K562 (cell line): ENCODE results near the gene GPRIN3. TPM values are rescaled to one million over a fixed set of nuclear protein-coding genes. Genes with fewer than 3 reads are reported as not detected.

Experiments
- ATAC-seq: fragments of 200-7000 bp; cut with Tn5 transposase; 3 replicates; pipeline ENCODE4 v1.9.1; 2020; ENCODE audit warnings: moderate library complexity
- BruUV-seq: library from RNA; stranded (reverse); fragments of 400-500 nt; replicated peaks from 2 replicates; lab custom pipeline; 2021; lab: Mats Ljungman, UMichigan
- CTCF ChIA-PET: fragments of 300-600 bp; formaldehyde crosslinking; extraction: SDS; loops from one replicate; lab custom pipeline; 2021; ENCODE audit warnings: low intra/inter-chr PET ratio; lab: Yijun Ruan, JAX
- POLR2A ChIA-PET: fragments of 300-600, 350-650 bp; sonication (Branson Sonifier 250); formaldehyde crosslinking; extraction: SDS; loops from one replicate; lab custom pipeline; 2021; ENCODE audit warnings: antibody characterized with exemption, inconsistent platforms; lab: Yijun Ruan, JAX
- DNase-seq, 4 experiments: peaks; one replicate each; pipeline versions ENCODE4 v3.0.0 to v3.0.0-alpha.2; 2011 to 2018; ENCODE audit warnings: low spot score in 3 of 4, mixed read lengths in 3 of 4; ENCODE audit errors: extremely low read depth in 1 of 4
- FAIRE-seq: peaks from 2 replicates; lab custom pipeline; 2011; peaks lifted over from hg19 to GRCh38; lab: Jason Lieb, UNC
- H2AFZ ChIP-seq: 2 replicates; pipeline ENCODE4 v1.6.0; 2011; ENCODE audit warnings: low read depth, low read length, control low read depth, inconsistent platforms
- H3K27ac ChIP-seq: fragments of 200-600 bp; 3 replicates; pipeline ENCODE4 v1.8.0; 2011; ENCODE audit warnings: low read depth, mild to moderate bottlenecking, control low read depth, inconsistent platforms, low read length, moderate library complexity, mixed read lengths; ENCODE audit errors: extremely low read depth
- H3K27me3 ChIP-seq, 2 experiments: fragments of 300-600 bp in 1 of 2; 2 replicates in 1 of 2; 3 replicates in 1 of 2; pipeline versions ENCODE4 v1.6.0 to v1.8.0; 2011; ENCODE audit warnings: inconsistent platforms in 2 of 2, low read length in 2 of 2, mild to moderate bottlenecking in 1 of 2, mixed read lengths in 1 of 2, moderate library complexity in 1 of 2; ENCODE audit not compliant: control insufficient read depth in 2 of 2, insufficient read depth in 2 of 2
- H3K36me3 ChIP-seq: fragments of 300-600 bp; 3 replicates; pipeline ENCODE4 v1.8.0; 2011; ENCODE audit warnings: mild to moderate bottlenecking, low read length, inconsistent platforms; ENCODE audit not compliant: control insufficient read depth, insufficient read depth
- H3K4me1 ChIP-seq, 2 experiments: fragments of 200-600 bp in 1 of 2; replicated peaks in 1 of 2; 2 replicates in 1 of 2; 3 replicates in 1 of 2; pipeline versions ENCODE4 v1.5.1 to v1.8.0; 2011; ENCODE audit warnings: inconsistent platforms in 2 of 2, low read length in 2 of 2, mild to moderate bottlenecking in 1 of 2, mixed read lengths in 1 of 2, moderate library complexity in 1 of 2; ENCODE audit not compliant: control insufficient read depth in 2 of 2, insufficient read depth in 2 of 2
- H3K4me2 ChIP-seq: 2 replicates; pipeline ENCODE4 v1.6.1; 2011; ENCODE audit warnings: low read length, control low read depth, inconsistent platforms, mixed read lengths; ENCODE audit not compliant: insufficient read depth
- H3K4me3 ChIP-seq: fragments of 200-600 bp; sonication (generic), shearing (Covaris generic); 2 replicates; pipeline ENCODE4 v1.5.1; 2016; ENCODE audit warnings: control low read depth, inconsistent platforms
- H3K79me2 ChIP-seq: fragments of 200-600 bp; 3 replicates; pipeline ENCODE4 v1.8.0; 2011; ENCODE audit warnings: low read length, inconsistent platforms; ENCODE audit not compliant: control insufficient read depth, insufficient read depth
- H3K9ac ChIP-seq, 2 experiments: 2 replicates each; pipeline versions ENCODE4 v1.6.0 to v1.6.1; 2011; ENCODE audit warnings: low read depth in 2 of 2, low read length in 2 of 2, control low read depth in 1 of 2, inconsistent platforms in 1 of 2, mild to moderate bottlenecking in 1 of 2, mixed read lengths in 1 of 2; ENCODE audit not compliant: insufficient read depth in 1 of 2
- H3K9me1 ChIP-seq: one replicate; pipeline ENCODE4 v1.6.0; 2011; ENCODE audit warnings: inconsistent platforms, mild to moderate bottlenecking, low read length, moderate library complexity; ENCODE audit not compliant: control insufficient read depth, insufficient read depth
- H3K9me3 ChIP-seq: replicated peaks from 2 replicates; pipeline ENCODE4 v1.5.1; 2011; ENCODE audit warnings: low read depth, low read length, inconsistent platforms; ENCODE audit not compliant: control insufficient read depth, insufficient read depth
- H4K20me1 ChIP-seq: replicated peaks from 2 replicates; pipeline ENCODE4 v1.6.1; 2011; ENCODE audit warnings: low read length, inconsistent platforms, mixed read lengths; ENCODE audit not compliant: control insufficient read depth, insufficient read depth
- CHD7 ChIP-seq: fragments of 200-600 bp; sonication (generic); IDR thresholded peaks from one replicate; pipeline ENCODE4 v1.6.1; 2012; ENCODE audit warnings: mild to moderate bottlenecking, low read depth, low read length, inconsistent platforms
- E2F6 ChIP-seq, 2 experiments: IDR thresholded peaks; 2 replicates each; pipeline ENCODE4 v1.6.1; 2011; ENCODE audit warnings: borderline replicate concordance in 1 of 2, control low read depth in 1 of 2, low read depth in 1 of 2, low read length in 1 of 2, mild to moderate bottlenecking in 1 of 2, mixed read lengths in 1 of 2, moderate library complexity in 1 of 2; ENCODE audit not compliant: insufficient read depth in 1 of 2, insufficient read length in 1 of 2, poor library complexity in 1 of 2, severe bottlenecking in 1 of 2; ENCODE audit errors: extremely low read depth in 1 of 2
- EHMT2 ChIP-seq: fragments of 450-650 bp; IDR thresholded peaks from 2 replicates; pipeline ENCODE4 v1.6.1; 2018; ENCODE audit warnings: antibody characterized with exemption
- ELF1 ChIP-seq: fragments of 200-800 bp; sonication (Bioruptor generic); IDR thresholded peaks from 2 replicates; pipeline ENCODE4 v1.6.1; 2016; ENCODE audit warnings: missing genetic modification characterization, missing compliant biosample characterization
- KLF16 ChIP-seq: IDR thresholded peaks from 2 replicates; pipeline ENCODE4 v1.6.1; 2016; ENCODE audit warnings: antibody characterized with exemption
- ZNF76 ChIP-seq: fragments of 250-450 bp; sonication (Bioruptor Pico); IDR thresholded peaks from 2 replicates; pipeline ENCODE4 v1.4.0; 2020; ENCODE audit warnings: mild to moderate bottlenecking, moderate library complexity, borderline replicate concordance
- WGBS: fragments of 100-300 bp; shearing (Covaris generic); methylation state at CpG from one replicate; pipeline ENCODE4 v1.1.6; 2016; ENCODE audit warnings: low coverage, mixed read lengths; ENCODE audit not compliant: insufficient coverage; ENCODE audit errors: missing lambda C conversion rate; 5-methylcytosine and 5-hydroxymethylcytosine counted together
- in situ Hi-C: fragments of 300-500 bp; cut with MboI; formaldehyde crosslinking; loops from 4 replicates; pipeline ENCODE4 v1.15.0; 2018; ENCODE audit warnings: inconsistent platforms, mixed read lengths
- intact Hi-C: fragments of 100-400 bp; cut with micrococcal nuclease; formaldehyde crosslinking; loops from 2 replicates; pipeline ENCODE4 v1.14.2; 2022
- polyA plus RNA-seq, 8 experiments: library from polyadenylated mRNA; depleted of rRNA in 4 of 8; stranded (reverse) in 5 of 8; unstranded in 3 of 8; fragments of >200 nt; fragmentation: Nextera tagmentation in 2 of 8; fragmentation: Illumina TruSeq in 1 of 8; extraction: Ambion mirVana in 2 of 8; extraction: Trizol in 1 of 8; gene quantifications; 2 replicates each; pipeline versions ENCODE4 v1.2.1 to v1.2.3, GENCODE V29; 2011 to 2014; ENCODE audit warnings: inconsistent platforms in 1 of 8, missing spikeins in 1 of 8
- total RNA-seq, 7 experiments: library from RNA; depleted of rRNA in 6 of 7; stranded (reverse); fragments of >200 nt in 6 of 7; fragmentation: Illumina TruSeq in 2 of 7; extraction: Trizol in 2 of 7; gene quantifications; 2 replicates each; pipeline versions ENCODE4 v1.2.1 to v1.2.3, GENCODE V29; 2011 to 2021; ENCODE audit warnings: low replicate concordance in 1 of 7
- TF ChIP-seq, protein P1 (sequence below): fragments of 450-650 bp; formaldehyde crosslinking; conservative IDR thresholded peaks from 2 replicates; pipeline ENCODE4 v1.4.0; 2022; ENCODE audit warnings: mild to moderate bottlenecking, missing genetic modification characterization

Gene GPRIN3
- total and polyA plus RNA-seq, 9 of the 15 experiments (the other 6 are each of a cell fraction or from before 2014, with no cell fraction given): 0.02 TPM; not detected in 8

- TF ChIP-seq, protein P1, sequence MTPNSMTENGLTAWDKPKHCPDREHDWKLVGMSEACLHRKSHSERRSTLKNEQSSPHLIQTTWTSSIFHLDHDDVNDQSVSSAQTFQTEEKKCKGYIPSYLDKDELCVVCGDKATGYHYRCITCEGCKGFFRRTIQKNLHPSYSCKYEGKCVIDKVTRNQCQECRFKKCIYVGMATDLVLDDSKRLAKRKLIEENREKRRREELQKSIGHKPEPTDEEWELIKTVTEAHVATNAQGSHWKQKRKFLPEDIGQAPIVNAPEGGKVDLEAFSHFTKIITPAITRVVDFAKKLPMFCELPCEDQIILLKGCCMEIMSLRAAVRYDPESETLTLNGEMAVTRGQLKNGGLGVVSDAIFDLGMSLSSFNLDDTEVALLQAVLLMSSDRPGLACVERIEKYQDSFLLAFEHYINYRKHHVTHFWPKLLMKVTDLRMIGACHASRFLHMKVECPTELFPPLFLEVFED (CRISPR knock-in tag): no peak
- TF ChIP-seq ZNF76: no peak
These were observed 10.7 kb downstream of the GPRIN3 start (continued) for GRCh38 chr4:89296896-89297295.

DNA sequence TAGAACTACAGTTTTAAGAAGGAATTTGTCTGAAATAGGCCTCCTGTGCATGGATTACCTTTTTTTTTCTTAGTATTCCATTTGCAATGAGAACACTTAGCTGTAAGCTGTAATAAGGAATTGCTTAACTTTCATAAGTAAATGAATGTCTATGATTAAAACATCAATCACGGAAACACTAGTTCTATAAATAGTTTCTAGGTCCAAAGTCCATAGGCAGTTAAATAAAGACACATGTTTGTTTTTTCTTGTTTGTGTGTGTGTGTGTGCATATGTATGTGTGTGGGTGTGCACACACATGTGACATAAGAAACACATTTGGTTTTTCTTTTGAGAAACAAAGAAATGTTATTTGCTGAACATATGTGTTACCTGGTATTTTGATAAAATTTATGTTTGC lies 11.2 kb downstream of the GPRIN3 start:
- Histone ChIP-seq H3K4me2 (no peak overlapping the region), H3K4me3 (no peak overlapping the region), H3K36me3 (no peaks in the 10 kb centered on the region), H3K4me1 (no peaks in the 10 kb centered on the region), H3K27ac (no peak overlapping the region), H3K9ac (no peak overlapping the region), H3K9me3 (no peaks in the 10 kb centered on the region), H3K9me1 (no peaks in the 10 kb centered on the region), H4K20me1 (no peaks in the 10 kb centered on the region), H2AFZ (no peak overlapping the region), H3K79me2 (no peaks in the 10 kb centered on the region), H3K27me3 (no peaks in the 10 kb centered on the region)
- DNase-seq (no peak), ATAC-seq (no peak), FAIRE-seq (no peak)
- no TSS peak for BruUV-seq
- intact Hi-C loops: no loop called here
- CTCF ChIA-PET: no interaction called here
- POLR2A ChIA-PET: no interaction called here
- in situ Hi-C loops: no loop called here
- WGBS: 0% methylated on average over 1 of the region's 1 CpG
- no peak for TF ChIP-seq ELF1 (tag)
- TF ChIP-seq CHD7: no peak
- no peak for TF ChIP-seq E2F6 (IDR thresholded peaks at IDR 0.05; ENCODE audit: borderline replicate concordance in 1 of 2, extremely low read depth in 1 of 2, insufficient read depth in 1 of 2, insufficient read length in 1 of 2, low read depth in 1 of 2, low read length in 1 of 2, poor library complexity in 1 of 2, severe bottlenecking in 1 of 2)
- no peak for TF ChIP-seq EHMT2
- TF ChIP-seq KLF16: no peak
